Stimulated activated CD4-positive, alpha-beta T cell treated with anti-CD3 and anti-CD28 coated beads, Interleukin-1b, Interleukin-23, amount 100 ng/mL, for 4 hours (primary cell): ENCODE results near the gene TMEM164.
A peak's percentile ranks its signal among the peaks of the same experiment; 100 is the strongest.
"Not testable (repeated sequence)": the region's sequence is repeated elsewhere in the genome, so short reads cannot be mapped to it uniquely, and the experiment has no call there.

Experiments used
- DNase-seq, 2 donors: peaks; one replicate each; pipeline ENCODE4 v3.0.0-alpha.2; 2020; ENCODE audit warnings: low read depth in 2 of 2

TMEM164 gene

DNA sequence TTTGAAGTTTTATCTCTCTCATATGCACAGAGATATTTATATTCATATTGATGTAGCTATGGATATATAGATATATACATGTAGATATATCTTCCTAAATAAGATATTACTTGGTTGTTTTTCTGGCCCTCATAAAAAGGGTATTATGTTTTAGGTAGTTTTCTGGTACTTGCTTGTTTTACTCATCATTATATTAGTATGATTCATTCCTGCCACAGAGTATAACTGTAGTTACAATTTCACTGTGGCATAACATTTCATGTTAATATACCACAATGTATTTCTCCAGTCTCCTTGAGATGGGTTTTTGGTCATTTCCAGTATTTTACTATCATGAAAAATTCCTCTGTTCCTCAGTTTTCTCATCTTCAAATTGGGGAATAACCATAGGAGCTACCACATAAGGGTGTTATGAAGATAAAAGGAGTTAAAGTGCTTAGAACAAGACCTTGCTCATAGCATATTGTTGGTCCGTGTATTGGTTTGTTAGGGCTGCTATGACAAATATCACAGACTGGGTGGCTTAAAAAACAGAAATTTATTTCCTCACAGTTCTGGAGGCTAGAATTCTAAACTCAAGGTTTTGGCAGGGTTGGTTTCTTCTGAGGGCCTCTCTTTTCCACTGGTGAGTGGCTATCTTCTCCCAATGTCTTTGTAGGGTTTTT lies 129.7 kb downstream of the TMEM164 start:
- no peak for DNase-seq

DNA sequence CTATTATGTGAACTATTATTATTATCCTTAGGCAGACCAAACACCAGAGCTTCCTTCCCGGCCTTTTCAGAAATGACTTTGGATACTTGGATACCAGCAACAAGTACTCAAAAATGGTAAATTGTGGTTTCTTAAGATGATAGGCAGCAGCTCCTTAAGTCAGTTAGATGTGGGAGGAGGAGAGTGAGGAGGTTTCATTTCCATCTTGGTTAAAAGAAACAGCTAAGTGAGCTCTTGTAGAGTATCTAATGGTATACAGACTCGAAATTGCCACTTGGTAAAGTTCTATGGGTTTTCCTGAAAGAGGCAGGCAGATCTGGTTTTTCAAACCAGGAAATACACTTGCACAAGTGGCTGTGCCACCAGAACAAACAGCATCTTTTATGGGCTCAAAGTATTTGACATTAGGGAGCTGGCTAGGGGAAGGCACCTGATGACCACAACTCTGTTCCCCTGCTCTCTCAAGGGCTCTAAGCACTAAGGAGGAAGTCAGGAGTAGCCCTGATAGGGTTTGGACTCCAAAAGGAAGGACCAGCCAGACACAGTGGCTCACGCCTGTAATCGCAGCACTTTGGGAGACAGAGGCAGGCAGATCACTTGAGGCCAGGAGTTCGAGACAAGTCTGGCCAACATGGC lies 130.9 kb downstream of the TMEM164 start:
- DNase-seq, result no peak

DNA sequence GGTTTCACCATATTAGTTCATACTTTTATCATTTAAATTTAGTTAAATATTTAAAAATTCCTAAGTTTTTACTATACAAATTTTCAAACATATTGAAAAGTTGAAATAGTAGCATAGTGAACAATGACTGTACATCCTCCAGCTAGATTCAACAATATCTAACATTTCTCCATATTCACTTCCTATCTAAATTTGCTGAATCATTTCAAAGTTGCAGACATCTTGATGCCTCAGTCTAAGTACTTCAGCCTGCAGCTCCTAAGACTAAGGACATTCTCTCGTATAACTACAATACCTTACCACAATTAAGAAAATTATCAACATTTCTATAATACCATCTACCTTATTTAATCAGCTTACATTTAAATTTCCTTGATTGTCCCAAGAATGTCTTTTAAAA lies 132.7 kb downstream of the TMEM164 start:
- no peak for DNase-seq

DNA sequence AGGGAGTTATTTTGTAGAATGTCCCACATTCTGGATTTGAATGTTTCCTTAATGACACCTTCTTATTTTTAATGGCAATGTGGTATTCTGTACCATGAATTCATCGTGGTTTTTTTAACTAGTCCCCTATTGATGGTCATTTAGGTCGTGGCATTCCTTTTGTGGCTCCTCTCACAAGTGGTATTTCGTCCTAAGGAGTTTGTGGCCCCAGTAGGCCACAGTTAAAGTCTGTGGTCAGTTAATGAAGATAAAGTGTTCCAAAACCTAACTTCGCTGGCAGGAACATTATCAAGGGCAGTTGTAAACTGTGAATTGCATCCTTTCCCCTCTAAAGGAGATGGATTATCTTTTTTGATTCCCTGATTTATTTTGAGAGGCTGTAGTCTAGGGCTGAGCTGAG lies 133.2 kb downstream of the TMEM164 start:
- no peak for DNase-seq

DNA sequence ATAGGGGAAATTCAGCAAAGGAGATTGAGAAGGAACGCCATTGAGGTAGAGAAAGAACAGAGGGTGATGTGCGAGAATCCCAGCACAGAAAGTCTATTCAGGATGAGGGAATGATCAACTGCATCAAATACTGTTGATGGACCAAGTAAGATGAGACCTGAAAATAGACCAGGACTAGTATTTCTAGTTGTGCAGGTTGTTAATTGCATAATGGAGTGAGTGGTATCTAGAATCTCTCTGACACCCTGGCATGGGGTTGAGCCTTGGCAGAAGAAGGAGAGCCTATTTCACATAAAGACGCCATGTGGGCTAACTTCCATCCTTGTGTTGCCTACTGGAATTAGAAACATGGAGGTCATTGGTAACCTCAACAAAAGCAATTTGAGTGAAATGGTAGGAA lies 135.6 kb downstream of the TMEM164 start:
- DNase-seq, result no peak

DNA sequence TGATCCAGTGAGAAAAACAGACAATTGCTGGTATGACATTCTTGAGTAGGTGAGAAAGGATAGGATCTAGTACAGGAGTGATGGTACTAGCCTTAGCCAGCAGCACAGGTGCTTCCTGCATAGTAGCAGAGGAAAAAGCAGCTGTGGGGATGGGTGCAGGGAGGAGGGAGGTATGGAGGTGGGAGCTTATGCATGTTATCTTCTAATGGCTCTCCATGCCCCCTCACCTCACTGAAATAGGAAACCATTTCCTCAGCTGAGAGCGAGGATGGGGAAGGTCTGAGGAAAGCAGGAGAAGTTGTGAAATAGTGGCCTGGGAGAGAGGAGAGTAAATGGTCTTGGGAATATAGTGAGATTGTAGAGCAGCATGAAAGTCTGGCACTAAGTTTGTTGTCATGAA lies 136.3 kb downstream of the TMEM164 start:
- DNase-seq, result no peak

DNA sequence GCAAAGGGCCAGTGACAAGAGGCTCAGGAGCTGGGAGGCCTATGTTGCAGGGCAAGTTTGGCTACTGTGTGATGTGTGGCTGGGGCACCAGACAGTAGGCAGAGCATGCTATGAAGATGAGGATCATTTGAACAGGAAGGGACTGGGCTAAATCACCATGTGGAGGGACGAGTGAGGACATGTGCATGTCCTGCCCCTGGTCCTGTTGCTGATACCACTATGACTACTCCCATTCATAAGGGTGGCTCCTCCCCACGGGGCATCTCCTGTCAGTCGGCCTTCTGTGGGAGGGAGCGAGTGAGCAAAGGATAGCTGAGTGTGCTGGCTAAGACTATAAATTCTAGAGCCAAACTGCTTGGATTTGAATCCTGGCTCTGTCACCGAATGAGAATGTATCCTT lies 139.2 kb downstream of the TMEM164 start:
- no peak for DNase-seq

DNA sequence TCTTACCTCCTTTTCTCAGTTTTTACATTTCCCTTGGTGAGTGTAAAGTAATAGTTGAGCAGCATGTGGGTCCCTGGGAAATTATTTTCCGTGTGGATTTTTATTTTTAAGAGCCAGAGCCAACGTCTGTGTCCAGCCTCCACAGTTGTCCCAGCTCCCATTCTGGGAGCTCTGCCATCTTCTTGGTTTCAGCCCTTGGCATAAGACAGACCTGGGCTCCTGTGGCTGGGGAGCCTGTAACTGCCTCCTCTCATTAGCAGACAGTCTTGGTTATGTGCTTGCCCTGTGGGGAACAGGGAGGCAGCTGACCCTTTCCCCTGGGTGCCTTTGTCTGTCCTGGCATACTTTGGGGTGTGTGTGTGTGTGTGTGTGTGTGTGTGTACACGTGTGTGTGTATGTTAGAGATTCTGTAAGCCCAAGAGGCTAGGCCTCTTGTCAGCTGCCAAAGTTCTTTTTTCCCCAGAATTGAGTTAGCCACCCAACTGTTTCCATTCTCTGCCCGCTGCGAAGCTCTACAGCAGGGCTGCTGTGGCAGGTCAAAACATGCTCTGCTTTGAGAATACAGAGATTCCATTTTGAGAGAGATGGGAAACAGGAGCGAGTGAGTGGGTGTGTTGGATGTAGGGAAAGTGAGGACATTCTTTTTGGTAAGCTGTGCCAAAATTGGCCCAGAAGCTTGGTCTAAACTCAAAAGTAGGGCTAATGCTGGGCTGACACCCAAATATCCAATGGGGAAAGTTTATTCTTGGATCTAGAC lies 140.7 kb downstream of the TMEM164 start:
- DNase-seq, result no peak

DNA sequence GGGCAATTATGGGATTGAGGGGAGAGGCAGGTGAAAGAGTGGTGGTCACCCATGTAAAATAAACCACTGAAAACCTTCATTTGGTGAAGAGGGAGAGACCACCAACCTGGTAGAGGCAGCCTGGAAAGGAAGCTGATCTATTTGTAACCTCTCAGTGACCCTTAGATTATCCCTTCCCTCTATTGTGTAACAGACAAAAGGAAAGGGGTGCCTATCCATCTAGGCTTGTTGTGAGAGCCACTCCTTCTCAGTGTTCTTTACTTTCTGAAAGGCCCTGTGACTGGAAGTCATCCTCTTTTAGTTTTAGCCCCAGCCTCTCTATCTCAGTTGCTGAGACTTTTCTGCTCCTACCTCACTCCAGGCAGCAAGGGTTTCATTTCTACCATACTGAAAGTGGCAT lies 142.4 kb downstream of the TMEM164 start:
- DNase-seq, result no peak

DNA sequence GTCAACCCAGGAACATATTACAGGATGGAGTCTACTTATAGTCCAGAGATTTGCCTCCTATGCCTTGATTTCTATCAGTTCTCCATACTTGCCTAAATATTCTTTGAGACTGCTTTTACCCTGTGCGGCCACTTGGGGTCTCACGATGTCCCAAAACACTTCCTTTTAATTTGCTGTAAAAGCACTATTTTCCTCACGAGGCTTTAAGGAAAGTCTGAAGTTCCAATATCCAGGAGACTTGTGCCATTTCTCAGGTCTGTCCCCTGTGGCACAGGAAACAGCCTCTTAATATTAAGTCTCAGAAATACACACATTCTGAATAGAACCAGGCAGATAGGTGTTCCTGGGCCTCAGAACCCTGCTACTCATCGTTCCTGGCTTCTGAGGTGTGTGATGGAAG lies 142.9 kb downstream of the TMEM164 start:
- no peak for DNase-seq

DNA sequence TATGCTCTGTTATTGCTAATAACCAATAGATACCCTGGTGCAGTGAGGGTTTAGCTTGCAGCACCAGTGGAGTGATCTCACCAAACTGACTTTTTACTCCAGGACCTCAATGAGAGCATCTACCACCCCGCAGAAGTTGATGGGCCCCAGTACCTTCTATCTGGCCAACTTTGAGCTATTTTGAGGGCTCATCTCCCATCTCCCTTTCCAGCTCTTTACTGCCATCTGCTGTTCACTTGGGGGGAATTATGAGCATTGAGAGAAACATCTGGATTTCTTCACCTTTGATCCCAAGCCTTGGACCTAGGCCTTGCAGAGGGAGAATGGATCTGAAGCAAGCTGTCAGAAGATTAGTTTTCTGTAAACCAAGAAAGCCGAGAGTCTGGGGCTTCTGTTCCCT lies 143.6 kb downstream of the TMEM164 start:
- peak in 1 of 2 donors; percentile 18 for DNase-seq

DNA sequence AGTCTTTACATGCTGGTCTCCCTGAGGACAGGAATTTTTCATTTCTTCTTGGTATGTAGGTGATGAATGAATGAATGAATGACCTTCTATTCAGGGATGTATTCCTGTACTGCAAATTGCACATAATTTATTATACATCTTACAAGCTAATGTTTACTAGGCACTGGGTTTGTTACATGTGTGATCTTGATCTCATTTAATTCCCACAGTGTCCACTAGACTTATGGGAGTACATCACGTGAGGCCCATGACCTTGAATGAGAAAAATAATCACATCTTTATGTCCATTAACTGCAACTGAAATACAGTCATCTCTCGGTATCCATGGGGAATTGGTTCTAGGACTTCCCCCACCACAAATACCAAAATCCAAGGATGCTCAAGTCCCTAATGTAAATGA lies 150.3 kb downstream of the TMEM164 start:
- no peak for DNase-seq

DNA sequence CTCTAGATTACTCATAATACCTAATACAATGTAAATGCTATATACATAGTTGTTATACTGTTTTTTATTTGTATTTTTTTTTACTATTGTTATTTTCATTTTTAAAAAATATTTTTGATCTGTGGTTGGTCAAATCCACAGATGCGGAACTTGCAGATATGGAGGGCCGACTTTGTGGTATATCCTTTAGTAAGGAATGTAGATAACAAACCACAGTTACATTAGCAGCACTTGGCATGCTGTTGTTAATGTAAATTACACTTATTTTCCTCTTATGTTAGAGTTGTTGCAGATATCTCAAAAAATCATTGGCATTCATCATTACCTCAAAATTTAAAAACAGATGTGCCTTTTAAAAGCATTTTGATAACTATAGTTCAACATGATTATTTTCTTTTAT lies 151.0 kb downstream of the TMEM164 start:
- no peak for DNase-seq

DNA sequence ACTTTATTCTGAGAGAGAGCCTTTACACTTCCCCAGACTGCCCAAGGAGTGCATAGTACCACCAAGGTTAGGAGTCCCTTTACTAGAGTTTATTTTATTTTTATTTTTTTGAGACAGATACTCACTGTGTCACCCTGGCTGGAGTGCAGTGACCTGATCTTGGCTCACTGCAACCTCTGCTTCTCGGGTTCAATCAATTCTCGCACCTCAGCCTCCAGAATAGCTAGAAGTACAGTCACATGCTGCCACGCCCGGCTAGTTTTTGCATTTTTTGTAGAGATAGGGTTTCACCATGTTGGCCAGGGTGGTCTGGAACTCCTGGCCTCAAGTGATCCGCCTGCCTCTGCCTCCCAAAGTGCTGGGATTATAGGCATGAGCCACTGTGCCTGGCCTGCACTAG lies 151.4 kb downstream of the TMEM164 start:
- DNase-seq, result not testable (repeated sequence)

DNA sequence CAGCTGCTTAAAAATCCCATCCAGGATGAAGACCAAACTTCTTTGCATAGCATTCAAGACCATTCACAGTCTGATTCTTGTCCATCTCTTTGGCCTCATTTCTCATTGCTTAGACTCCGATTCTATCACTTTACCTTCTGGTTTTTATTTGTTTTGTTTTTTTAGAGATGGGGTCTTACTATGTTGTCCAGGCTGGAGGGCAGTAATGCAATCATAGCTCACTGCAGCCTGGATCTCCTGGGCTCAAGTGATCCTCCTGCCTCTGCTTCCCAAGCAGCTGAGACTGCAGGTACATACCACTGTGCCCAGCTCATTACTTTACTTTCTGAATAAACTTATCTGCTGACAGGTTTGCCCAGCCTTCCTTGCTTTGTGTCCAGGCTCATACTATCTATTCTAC lies 152.8 kb downstream of the TMEM164 start:
- DNase-seq, result no peak

DNA sequence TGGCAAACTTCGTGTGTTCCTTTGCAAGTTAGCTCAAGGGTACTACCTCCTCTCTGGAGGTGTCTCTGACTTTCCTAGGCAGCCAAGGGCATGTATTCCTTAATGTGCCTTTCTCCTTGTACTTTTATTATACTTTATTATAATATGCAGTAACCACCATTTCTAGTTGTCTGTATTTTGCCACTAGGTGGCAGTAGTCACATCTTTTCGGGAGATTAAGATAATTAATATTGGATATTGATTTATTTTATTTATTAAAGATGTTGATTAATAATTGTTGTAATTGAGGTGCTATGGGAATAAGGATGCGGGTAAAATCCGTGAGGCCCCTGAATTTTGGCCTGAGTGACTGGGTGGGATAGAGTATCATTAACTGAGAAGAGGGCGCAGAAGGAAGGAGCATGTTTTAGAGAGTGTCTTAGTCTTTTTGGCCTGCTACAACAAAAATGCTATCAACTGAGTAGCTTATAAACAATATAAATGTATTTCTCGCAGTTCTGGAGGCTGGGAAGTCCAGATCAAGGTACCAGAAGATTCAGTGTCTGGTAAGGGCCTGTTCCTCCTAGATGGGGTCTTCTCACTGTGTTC lies 153.3 kb downstream of the TMEM164 start:
- DNase-seq, result no peak

DNA sequence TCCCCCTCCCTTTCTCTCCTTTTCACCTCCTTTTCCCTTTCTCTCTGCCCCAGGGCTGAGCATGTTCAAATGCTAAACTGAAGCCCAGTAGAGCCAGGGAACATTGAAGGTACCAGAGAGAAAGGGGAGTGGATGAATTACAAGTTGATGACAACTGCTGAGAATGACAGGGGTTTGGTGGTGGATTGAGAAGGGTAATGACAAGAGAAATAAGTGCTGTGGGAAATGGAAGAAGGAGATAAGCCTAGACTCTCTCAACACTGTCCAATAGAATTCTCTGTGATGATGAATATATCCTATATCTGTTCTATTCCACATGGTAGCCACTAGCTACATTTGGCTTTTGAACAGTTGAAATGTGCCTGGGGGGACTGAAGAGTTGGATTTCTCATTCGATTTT lies 154.5 kb downstream of the TMEM164 start:
- DNase-seq, result no peak

DNA sequence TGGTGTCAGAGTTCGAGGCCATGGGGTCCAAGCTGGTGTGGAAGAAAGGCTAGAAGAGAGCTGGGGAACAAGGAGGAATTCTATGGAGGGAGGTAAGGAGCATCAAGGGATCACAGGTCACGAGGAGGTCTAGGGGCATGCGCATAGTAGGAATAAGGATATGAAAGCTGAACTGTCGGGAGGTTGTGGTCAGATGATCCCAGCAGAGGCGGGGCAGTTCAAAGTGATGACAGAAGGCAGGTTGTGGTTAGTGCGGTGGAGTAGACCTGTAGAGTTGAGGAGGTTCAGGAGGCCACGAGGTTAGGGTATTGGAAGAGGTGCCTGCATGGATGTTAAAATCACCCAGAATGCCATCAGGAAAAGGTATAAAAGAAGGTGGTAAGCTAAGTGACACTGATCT lies 156.3 kb downstream of the TMEM164 start:
- DNase-seq, result no peak

DNA sequence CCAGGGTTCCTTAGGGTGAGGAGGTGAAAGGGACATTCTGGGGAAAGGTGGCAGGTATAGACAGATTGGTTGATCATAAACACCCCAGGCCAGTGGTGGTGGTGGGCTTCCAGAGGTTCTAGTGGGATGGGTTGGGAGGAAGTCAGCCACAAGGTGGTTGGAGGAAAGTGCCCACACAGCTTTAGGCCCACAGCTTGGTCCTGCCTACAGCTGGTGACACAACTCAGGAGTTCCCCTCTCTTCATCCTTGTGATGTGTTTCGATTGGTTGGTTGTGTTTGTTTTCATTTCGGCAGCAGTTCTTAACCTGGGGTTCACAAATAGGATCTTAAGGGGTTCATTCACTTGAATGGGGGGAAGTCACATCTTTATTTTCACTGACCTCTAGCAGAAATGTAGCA lies 157.0 kb downstream of the TMEM164 start:
- no peak for DNase-seq

DNA sequence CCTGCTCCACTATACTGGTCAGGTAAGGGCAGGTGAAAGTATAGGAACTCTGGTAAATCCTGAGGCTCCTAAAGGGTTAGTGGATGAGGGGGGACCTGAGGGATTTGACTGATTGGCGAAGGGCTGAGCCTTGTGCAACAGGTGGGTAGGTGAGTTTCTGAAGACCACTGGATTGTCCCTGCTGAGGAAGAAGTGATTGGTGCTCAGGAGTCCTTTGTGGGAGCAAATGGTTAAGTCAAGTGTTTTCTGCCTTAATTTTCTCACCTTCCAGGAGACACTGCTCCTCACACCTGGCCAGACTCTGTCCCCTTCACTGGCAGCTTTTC lies 158.4 kb downstream of the TMEM164 start:
- DNase-seq, result no peak

DNA sequence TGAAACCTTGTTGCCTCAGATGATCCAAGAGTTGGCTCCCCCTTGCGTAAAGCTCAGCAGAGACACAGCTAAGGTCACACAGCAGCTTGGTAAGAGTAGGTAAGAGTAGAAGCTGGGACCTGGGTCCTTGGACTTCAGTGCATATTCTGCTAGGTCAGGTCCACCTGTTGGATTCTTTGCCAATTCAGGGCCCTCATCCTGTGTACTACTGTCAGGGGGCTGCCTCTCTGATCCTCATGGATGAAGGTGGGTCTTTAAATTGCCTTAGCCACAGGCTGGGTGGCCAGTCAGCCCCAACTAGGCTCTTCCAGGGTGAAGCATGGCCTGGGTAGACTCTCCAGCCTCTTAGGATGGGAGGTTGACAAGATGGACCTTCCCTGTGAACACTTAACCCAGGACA lies 159.2 kb downstream of the TMEM164 start:
- DNase-seq, result no peak

DNA sequence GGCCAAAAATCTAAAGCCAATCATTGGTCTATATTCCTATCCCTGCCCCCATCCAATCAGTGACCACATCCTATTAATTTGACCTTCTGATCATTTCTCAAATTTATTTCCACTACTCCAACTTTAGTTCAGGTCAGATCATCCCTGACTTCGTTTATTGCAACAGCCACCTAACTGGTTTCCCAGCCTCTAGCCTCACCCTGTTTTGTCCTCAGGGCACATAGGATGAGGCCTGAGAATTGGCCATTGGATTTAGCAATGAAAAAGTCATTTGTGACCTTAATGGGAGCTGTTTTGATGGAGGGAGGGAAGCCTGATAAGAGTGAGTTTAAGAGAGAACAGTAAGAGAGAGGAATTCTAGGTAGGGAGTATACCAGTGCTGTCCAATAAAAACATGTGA lies 160.0 kb downstream of the TMEM164 start:
- DNase-seq, result no peak

DNA sequence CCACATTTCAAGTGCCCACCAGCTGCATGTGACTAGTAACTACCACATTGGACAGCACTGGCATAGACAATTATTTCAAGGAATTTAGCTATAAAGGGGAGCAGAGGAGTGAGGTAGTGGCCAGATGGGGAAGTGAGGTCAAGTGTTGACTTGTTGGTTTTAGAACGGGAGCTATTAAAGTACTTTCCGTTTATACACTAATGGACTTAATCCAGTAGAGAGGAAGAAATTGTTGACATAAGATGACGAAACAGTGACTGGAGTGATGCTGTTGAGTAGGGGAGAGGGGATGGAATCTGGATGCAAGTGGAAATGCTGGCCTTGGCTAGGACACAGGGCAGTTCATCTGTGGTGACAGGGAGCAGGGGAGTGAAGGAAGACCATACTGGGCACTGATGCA lies 160.6 kb downstream of the TMEM164 start:
- no peak for DNase-seq
